SK-N-SH treated with all-trans-retinoic acid at 6 μM for 48 hours (cell line): Measurements from ENCODE around the gene MIR17HG.

ENCODE experiments used
- ARNTL ChIP-seq: fragments of 450-650 bp; formaldehyde crosslinking; IDR thresholded peaks from 2 replicates; pipeline ENCODE4 v1.5.0; 2020; ENCODE audit warnings: low read depth, mild to moderate bottlenecking, moderate library complexity, borderline replicate concordance
- OSR1 ChIP-seq: fragments of 250-450 bp; sonication (Bioruptor Pico); IDR thresholded peaks from 2 replicates; pipeline ENCODE4 v1.8.0; 2022; ENCODE audit warnings: moderate library complexity, mild to moderate bottlenecking, inconsistent platforms
- SNAI2 ChIP-seq: fragments of 250-450 bp; sonication (Bioruptor Pico); IDR thresholded peaks from 2 replicates; pipeline ENCODE4 v1.5.0; 2020; ENCODE audit warnings: mild to moderate bottlenecking, moderate library complexity
- TCF4 ChIP-seq: fragments of 250-450 bp; sonication (Bioruptor Pico); IDR thresholded peaks from 2 replicates; pipeline ENCODE4 v1.8.0; 2021; ENCODE audit warnings: mild to moderate bottlenecking, moderate library complexity, borderline replicate concordance
- ZFP3 ChIP-seq: fragments of 250-450 bp; sonication (Bioruptor Pico); IDR thresholded peaks from 2 replicates; pipeline ENCODE4 v1.5.0; 2020; ENCODE audit warnings: mild to moderate bottlenecking, moderate library complexity
- ZFP30 ChIP-seq: fragments of 450-650 bp; formaldehyde crosslinking; IDR thresholded peaks from 2 replicates; pipeline ENCODE4 v1.5.0; 2022; ENCODE audit warnings: mild to moderate bottlenecking, moderate library complexity
- TF ChIP-seq, protein P1 (sequence below): fragments of 250-450 bp; sonication (Bioruptor Pico); IDR thresholded peaks from 2 replicates; pipeline ENCODE4 v1.8.0; 2021; ENCODE audit warnings: low read depth, mild to moderate bottlenecking, moderate library complexity, borderline replicate concordance
- TF ChIP-seq, protein P2 (sequence below): fragments of 250-450 bp; sonication (Bioruptor Pico); IDR thresholded peaks from 2 replicates; pipeline ENCODE4 v1.5.1; 2020; ENCODE audit warnings: low read depth, mild to moderate bottlenecking, moderate library complexity
- TF ChIP-seq, protein P3 (sequence below): fragments of 250-450 bp; sonication (Bioruptor Pico); IDR thresholded peaks from 2 replicates; pipeline ENCODE4 v1.8.0; 2020; ENCODE audit warnings: mild to moderate bottlenecking, moderate library complexity, borderline replicate concordance
- TF ChIP-seq, protein P4 (sequence below): fragments of 250-450 bp; sonication (Bioruptor Pico); IDR thresholded peaks from 2 replicates; pipeline ENCODE4 v1.5.1; 2021; ENCODE audit warnings: mild to moderate bottlenecking, moderate library complexity

DNA sequence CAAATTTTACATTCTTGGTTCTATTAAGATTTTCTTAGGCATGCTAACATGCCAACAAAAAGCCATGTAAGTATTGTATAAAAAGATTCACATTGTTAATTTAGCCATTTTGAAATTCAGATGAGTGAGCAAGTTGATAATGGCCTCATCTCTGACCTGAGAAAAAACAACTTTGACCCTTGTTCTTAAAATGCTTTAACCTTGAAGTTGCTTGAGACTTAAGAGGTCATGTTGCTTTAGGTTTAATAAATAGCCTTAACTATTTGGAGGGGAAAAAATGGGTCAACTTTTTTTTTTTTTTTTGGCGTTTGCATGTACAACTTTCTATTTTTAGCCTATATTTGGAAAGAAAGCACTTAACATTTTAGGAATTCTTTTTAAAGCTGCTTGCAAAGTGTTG is 6.0 kb downstream of the MIR17HG start:
- TF ChIP-seq, protein P1, sequence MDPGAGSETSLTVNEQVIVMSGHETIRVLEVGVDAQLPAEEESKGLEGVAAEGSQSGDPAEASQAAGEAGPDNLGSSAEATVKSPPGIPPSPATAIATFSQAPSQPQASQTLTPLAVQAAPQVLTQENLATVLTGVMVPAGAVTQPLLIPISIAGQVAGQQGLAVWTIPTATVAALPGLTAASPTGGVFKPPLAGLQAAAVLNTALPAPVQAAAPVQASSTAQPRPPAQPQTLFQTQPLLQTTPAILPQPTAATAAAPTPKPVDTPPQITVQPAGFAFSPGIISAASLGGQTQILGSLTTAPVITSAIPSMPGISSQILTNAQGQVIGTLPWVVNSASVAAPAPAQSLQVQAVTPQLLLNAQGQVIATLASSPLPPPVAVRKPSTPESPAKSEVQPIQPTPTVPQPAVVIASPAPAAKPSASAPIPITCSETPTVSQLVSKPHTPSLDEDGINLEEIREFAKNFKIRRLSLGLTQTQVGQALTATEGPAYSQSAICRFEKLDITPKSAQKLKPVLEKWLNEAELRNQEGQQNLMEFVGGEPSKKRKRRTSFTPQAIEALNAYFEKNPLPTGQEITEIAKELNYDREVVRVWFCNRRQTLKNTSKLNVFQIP (CRISPR knock-in tag) = no peak
- TF ChIP-seq SNAI2 (CRISPR knock-in tag) (no peak), TCF4 (no peak), ARNTL (no peak), ZFP3 (CRISPR knock-in tag) (no peak), ZFP30 (CRISPR knock-in tag) (no peak), OSR1 (CRISPR knock-in tag) (no peak)
- TF ChIP-seq, protein P2, sequence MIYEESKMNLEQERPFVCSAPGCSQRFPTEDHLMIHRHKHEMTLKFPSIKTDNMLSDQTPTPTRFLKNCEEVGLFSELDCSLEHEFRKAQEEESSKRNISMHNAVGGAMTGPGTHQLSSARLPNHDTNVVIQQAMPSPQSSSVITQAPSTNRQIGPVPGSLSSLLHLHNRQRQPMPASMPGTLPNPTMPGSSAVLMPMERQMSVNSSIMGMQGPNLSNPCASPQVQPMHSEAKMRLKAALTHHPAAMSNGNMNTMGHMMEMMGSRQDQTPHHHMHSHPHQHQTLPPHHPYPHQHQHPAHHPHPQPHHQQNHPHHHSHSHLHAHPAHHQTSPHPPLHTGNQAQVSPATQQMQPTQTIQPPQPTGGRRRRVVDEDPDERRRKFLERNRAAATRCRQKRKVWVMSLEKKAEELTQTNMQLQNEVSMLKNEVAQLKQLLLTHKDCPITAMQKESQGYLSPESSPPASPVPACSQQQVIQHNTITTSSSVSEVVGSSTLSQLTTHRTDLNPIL (CRISPR knock-in tag) = no peak
- TF ChIP-seq, protein P3, sequence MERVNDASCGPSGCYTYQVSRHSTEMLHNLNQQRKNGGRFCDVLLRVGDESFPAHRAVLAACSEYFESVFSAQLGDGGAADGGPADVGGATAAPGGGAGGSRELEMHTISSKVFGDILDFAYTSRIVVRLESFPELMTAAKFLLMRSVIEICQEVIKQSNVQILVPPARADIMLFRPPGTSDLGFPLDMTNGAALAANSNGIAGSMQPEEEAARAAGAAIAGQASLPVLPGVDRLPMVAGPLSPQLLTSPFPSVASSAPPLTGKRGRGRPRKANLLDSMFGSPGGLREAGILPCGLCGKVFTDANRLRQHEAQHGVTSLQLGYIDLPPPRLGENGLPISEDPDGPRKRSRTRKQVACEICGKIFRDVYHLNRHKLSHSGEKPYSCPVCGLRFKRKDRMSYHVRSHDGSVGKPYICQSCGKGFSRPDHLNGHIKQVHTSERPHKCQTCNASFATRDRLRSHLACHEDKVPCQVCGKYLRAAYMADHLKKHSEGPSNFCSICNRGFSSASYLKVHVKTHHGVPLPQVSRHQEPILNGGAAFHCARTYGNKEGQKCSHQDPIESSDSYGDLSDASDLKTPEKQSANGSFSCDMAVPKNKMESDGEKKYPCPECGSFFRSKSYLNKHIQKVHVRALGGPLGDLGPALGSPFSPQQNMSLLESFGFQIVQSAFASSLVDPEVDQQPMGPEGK (CRISPR knock-in tag) = no peak
- TF ChIP-seq, protein P4, sequence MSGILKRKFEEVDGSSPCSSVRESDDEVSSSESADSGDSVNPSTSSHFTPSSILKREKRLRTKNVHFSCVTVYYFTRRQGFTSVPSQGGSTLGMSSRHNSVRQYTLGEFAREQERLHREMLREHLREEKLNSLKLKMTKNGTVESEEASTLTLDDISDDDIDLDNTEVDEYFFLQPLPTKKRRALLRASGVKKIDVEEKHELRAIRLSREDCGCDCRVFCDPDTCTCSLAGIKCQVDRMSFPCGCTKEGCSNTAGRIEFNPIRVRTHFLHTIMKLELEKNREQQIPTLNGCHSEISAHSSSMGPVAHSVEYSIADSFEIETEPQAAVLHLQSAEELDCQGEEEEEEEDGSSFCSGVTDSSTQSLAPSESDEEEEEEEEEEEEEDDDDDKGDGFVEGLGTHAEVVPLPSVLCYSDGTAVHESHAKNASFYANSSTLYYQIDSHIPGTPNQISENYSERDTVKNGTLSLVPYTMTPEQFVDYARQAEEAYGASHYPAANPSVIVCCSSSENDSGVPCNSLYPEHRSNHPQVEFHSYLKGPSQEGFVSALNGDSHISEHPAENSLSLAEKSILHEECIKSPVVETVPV (CRISPR knock-in tag) = no peak
